Activated CD8-positive, alpha-beta memory T cell treated with anti-CD3 and anti-CD28 coated beads for 1 hour (primary cell): Measurements from ENCODE around the gene SH2B2.
"Not testable (repeated sequence)": the region's sequence is repeated elsewhere in the genome, so short reads cannot be mapped to it uniquely, and the experiment has no call there.

Experiments used
- DNase-seq, 2 donors: peaks; one replicate each; pipeline ENCODE4 v3.0.0-alpha.2; 2020; ENCODE audit warnings: low read depth in 1 of 2; ENCODE audit errors: extremely low read depth in 1 of 2

SH2B2 gene

GRCh38 chr7:102303669-102304422 is 17.2 kb downstream of the SH2B2 start:
- no peak for DNase-seq

- DNase-seq, result no peak
Observed at GRCh38 chr7:102304668-102305067, 18.0 kb downstream of the SH2B2 start.

GRCh38 chr7:102305414-102306268 is 19.0 kb downstream of the SH2B2 start:
- no peak for DNase-seq

GRCh38 chr7:102306916-102307677 is 20.4 kb downstream of the SH2B2 start:
- no peak for DNase-seq

- DNase-seq, result no peak
Observed at GRCh38 chr7:102310414-102310815, 23.7 kb downstream of the SH2B2 start.

DNA sequence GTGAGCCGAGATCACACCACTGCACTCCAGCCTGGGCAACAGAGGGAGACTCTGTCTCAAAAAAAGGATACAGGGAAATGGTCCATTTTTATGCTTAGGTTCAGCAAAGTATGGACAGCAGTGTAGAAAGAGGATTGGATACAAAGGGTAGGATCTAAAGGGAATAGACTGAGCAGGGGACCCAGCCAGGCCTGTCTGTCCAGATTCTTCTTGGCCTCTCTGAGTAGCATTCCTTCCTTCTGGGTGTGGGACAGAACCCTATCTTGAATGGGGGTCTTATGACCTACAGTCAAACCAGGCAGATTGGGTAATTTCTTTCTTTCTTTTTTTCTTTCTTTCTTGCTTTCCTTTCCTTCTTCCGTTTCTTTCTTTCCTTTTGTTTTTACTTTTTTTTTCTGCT is 25.6 kb downstream of the SH2B2 start:
- no peak for DNase-seq

DNA sequence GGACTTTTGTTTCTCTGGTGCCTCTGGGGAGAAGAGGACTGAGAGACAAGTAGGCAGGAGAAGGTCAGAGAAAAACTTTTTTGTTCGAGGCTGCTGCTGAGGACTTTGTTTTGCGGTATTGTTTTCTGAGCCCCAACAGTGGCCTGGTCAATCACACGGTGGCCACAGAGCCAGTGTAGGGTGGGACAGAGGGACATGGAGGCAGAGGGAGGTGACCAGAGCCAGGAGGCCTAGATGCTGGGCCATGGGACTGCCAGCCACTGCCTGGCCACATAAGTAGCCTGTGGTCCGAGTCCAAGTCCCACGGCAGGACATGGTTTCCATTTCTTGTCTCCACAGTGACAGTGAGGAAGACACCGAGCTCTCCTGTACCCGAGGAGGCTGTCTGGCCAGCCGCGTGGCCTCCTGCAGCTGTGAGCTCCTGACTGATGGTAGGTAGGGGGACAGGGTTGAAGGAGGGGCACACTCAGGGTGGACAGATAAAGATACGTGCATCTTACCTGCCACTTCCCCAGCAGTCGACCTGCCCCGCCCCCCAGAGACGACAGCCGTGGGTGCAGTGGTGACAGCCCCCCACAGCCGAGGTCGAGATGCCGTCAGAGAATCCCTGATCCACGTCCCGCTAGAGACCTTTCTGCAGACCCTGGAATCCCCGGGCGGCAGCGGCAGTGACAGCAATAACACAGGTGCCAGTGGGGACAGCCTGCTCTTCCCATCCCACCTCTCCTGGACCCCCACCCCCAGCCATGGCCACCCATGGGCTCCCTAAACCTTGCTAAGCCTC is 27.5 kb downstream of the SH2B2 start:
- no peak for DNase-seq

DNA sequence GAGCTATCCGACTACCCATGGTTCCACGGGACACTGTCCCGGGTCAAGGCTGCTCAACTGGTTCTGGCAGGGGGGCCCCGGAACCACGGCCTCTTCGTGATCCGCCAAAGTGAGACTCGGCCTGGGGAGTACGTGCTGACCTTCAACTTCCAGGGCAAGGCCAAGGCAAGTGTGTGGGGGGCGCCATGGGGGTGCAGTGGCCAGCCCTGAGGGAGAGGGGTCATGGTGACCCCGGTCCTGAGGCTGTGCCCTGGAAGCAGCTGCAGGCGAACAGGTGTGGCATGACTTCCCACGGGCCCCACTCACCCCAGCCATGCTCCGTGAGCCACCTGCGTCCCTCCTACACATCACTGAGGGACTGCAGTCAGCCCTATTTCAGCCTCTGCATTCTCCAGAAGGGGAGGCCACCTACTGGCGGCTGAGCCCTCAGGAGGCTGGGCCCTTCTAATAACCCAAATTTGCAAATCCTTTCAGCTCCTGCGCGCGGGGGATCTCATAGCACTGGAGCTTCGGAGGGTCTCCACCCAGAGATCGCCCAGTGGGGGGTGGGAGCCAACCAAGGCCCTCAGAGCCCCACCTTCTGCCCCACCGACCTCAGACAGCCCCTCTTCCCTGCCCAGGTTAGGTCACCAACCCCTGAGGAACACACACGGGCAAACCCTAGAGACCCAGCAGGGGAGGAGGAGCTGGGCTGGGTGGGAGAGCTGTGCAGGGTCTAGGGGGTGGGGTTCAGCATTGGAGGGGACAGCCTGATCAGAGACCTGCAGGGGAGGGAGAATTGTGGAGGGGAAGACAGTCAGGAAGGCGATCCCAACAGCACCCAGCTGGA is 30.8 kb downstream of the SH2B2 start:
- DNase-seq, result no peak

DNA sequence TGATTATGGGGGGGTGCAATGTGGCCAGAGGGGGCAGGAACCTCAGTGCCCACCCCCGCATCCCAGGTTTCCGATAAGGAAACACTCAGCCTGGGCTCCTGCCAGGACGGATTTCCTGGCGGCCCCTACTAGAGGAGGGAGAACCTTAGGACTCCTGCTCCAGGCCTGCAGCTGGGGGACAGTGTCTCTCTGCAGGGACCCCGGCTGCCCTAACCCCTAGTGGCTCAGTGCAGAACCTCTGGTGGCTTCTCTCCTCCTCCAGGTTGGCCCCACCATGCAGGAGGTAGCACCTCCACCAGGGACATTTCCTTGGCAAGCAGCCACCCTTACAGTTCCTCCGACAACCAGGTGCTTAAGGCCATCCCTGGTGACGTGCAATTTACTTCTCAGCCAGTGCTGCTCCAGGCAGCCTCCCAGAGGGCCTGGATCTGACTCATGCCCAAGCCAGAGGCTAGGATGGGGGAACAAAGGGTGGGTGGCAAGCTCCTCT is 31.9 kb downstream of the SH2B2 start:
- no peak for DNase-seq

GRCh38 chr7:102319671-102320070 is 33.0 kb downstream of the SH2B2 start:
- DNase-seq, result no peak

DNA sequence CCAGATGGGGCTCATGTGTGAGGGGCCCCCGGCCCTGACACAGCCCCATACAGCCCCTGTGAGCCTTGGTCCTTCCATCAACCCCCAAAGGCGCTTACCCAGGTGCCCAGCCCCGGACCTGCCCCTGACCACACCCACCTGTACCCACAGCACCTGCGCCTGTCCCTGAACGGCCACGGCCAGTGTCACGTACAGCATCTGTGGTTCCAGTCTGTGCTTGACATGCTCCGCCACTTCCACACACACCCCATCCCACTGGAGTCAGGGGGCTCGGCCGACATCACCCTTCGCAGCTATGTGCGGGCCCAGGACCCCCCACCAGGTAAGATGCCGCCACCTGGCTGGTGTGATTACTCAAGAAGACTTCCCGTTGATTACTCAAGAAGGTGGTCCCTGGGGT is 33.5 kb downstream of the SH2B2 start:
- no peak for DNase-seq

GRCh38 chr7:102320601-102321350 is 34.1 kb downstream of the SH2B2 start:
- no peak for DNase-seq

GRCh38 chr7:102321351-102322201 is 34.9 kb downstream of the SH2B2 start:
- DNase-seq, result no peak

- DNase-seq, result no peak
Observed at GRCh38 chr7:102322202-102322715, 35.6 kb downstream of the SH2B2 start.

GRCh38 chr7:102323914-102324195 is 37.2 kb downstream of the SH2B2 start:
- no peak for DNase-seq

GRCh38 chr7:102325106-102325505 is 38.4 kb downstream of the SH2B2 start:
- not testable (repeated sequence) for DNase-seq

GRCh38 chr7:102326157-102326889 is 39.7 kb downstream of the SH2B2 start:
- no peak for DNase-seq
